T-helper 22 cell (primary cell): ENCODE data around the gene QSOX2.
"Not testable (repeated sequence)": the region's sequence is repeated elsewhere in the genome, so short reads cannot be mapped to it uniquely, and the experiment has no call there.

Experiments used
- DNase-seq: peaks from one replicate; pipeline ENCODE4 v3.0.0-alpha.2; 2020; ENCODE audit warnings: low read depth

Gene QSOX2

GRCh38 chr9:136236471-136237410 is 8.9 kb downstream of the QSOX2 start:
- DNase-seq: not testable (repeated sequence)

- no peak for DNase-seq
Measured at GRCh38 chr9:136235709-136236455, 9.7 kb downstream of the QSOX2 start.

- DNase-seq: no peak
Measured at GRCh38 chr9:136235171-136235570, 10.4 kb downstream of the QSOX2 start.

- no peak for DNase-seq
Measured at GRCh38 chr9:136234597-136234996, 11.0 kb downstream of the QSOX2 start.

GRCh38 chr9:136233868-136234267 is 11.7 kb downstream of the QSOX2 start:
- no peak for DNase-seq

GRCh38 chr9:136233411-136233810 is 12.2 kb downstream of the QSOX2 start:
- DNase-seq: no peak

- no peak for DNase-seq
Measured at GRCh38 chr9:136232969-136233368, 12.6 kb downstream of the QSOX2 start.

- peak; percentile 14 for DNase-seq
Measured at GRCh38 chr9:136231478-136232297, 13.9 kb downstream of the QSOX2 start.

GRCh38 chr9:136230773-136231172 is 14.8 kb downstream of the QSOX2 start:
- DNase-seq: no peak

- no peak for DNase-seq
Measured at GRCh38 chr9:136230365-136230764, 15.2 kb downstream of the QSOX2 start.

- DNase-seq: no peak
Measured at GRCh38 chr9:136229096-136230065, 16.2 kb downstream of the QSOX2 start.

GRCh38 chr9:136228107-136228875 is 17.3 kb downstream of the QSOX2 start:
- DNase-seq: no peak

- DNase-seq: no peak
Measured at GRCh38 chr9:136226680-136227407, 18.8 kb downstream of the QSOX2 start.

- peak; percentile 55 for DNase-seq
Measured at GRCh38 chr9:136225748-136226679, 19.6 kb downstream of the QSOX2 start.

- DNase-seq: peak; percentile 27
Measured at GRCh38 chr9:136225366-136225747, 20.3 kb downstream of the QSOX2 start.

GRCh38 chr9:136223871-136224640 is 21.6 kb downstream of the QSOX2 start:
- DNase-seq: no peak

GRCh38 chr9:136222906-136223285 is 22.7 kb downstream of the QSOX2 start:
- DNase-seq: no peak
